Right lobe of liver (tissue), 4 donors: ENCODE measurements around the gene STK11.

Source experiments
- POLR2A ChIP-seq: fragments of 450-650 bp; IDR thresholded peaks from one replicate; pipeline ENCODE4 v1.6.1; 2017; ENCODE audit warnings: antibody characterized with exemption, mild to moderate bottlenecking
- TF ChIP-seq, protein P1 (sequence below), 4 donors: fragments of 200-600 bp in 3 of 4; fragments of 450-650 bp in 1 of 4; IDR thresholded peaks; one replicate each; pipeline versions ENCODE4 v1.5.1 to v1.8.0; 2016 to 2022; ENCODE audit warnings: antibody characterized with exemption in 4 of 4, mild to moderate bottlenecking in 2 of 4
- donor health status: DM: no; HTN: no; CAD: no.
- donor health status: DM: no; HTN: no; CAD: no.
- donor health status: DM: no; HTN: yes; CAD: no.

DNA sequence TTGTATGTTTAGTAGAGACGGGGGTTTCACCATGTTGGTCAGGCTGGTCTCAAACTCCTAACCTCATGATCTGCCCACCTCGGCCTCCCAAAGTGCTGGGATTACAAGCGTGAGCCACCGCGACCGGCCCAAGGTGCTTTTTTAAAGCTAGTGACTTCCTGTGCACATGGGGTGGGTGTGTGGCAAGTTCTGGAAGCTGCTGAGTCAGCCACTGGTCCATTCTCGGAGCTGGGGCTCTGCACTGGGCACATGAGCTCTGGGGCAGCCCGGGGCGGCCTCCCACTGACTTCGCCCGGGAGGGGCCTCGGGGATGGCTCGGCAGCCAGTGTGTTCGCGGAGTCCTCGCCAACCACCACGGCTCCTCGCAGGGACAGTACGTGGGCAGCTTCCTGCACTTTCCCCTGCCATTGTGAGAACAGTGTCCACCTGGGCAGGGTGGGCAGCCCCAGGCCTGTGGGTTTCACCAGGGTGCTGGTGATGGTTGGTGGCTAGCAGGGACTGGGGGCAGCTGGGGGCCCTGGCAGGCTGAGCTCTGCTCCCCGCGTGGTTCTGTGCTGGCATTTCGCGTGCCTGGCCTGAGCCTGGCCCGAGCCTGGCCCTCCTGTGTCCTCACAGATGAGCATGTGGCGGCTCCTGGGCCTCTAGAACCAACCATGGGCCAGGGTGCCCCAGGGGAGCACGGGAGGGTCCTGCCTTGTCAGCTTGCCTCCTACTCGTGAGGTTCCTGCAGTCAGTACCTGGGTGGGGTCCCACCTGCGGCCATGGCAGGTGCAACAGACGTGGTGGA is 20.1 kb downstream of the STK11 start:
- TF ChIP-seq, protein P1, sequence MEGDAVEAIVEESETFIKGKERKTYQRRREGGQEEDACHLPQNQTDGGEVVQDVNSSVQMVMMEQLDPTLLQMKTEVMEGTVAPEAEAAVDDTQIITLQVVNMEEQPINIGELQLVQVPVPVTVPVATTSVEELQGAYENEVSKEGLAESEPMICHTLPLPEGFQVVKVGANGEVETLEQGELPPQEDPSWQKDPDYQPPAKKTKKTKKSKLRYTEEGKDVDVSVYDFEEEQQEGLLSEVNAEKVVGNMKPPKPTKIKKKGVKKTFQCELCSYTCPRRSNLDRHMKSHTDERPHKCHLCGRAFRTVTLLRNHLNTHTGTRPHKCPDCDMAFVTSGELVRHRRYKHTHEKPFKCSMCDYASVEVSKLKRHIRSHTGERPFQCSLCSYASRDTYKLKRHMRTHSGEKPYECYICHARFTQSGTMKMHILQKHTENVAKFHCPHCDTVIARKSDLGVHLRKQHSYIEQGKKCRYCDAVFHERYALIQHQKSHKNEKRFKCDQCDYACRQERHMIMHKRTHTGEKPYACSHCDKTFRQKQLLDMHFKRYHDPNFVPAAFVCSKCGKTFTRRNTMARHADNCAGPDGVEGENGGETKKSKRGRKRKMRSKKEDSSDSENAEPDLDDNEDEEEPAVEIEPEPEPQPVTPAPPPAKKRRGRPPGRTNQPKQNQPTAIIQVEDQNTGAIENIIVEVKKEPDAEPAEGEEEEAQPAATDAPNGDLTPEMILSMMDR (IDR thresholded peaks at IDR 0.05), result no peak
- TF ChIP-seq POLR2A, result no peak
